ENCODE measurements around the gene IGFBP5. TPM values are rescaled to one million over a fixed set of nuclear protein-coding genes. Genes with fewer than 3 reads are reported as not detected.

IGFBP5 gene, protein sequence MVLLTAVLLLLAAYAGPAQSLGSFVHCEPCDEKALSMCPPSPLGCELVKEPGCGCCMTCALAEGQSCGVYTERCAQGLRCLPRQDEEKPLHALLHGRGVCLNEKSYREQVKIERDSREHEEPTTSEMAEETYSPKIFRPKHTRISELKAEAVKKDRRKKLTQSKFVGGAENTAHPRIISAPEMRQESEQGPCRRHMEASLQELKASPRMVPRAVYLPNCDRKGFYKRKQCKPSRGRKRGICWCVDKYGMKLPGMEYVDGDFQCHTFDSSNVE
- 73.9 and 75.3 TPM in 2 replicates for total RNA-seq
- long read RNA-seq, partial matches to known transcripts = 0 of 19 reads
- long read RNA-seq, other reads (novel, unspliced or antisense) = 19 of 19 reads

DNA sequence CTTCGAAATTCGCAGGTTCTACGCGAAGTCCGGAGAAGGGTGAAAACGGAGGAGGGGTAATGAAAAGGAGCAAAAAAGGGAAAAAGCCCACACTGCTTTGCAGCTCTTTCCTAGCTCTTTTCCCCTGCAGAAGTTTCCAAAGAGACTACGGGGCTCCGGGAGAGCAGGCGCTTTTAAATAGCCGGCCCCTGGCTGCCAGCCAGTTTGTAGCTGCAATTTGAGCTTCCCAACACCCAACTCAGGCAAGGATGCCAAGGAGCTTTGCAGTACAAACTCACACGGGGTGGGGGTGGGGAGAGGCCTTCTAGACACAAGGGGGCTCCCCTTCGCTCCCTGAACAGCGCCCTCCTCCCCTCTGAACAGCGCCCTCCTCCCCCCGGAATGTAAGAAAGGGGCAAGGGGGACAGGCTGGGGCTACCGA lies at the start of gene IGFBP5:
Gene IGFBP5, minus strand, starts transcription at position 149 of the 421 bp plus-strand sequence. CDS start 774 bp downstream, outside the sequence.
- H3K4me3 Mint-ChIP-seq (ENCODE audit: low read depth) = peak within 1 kb of the TSS; percentile 73
- TF ChIP-seq, protein P1, sequence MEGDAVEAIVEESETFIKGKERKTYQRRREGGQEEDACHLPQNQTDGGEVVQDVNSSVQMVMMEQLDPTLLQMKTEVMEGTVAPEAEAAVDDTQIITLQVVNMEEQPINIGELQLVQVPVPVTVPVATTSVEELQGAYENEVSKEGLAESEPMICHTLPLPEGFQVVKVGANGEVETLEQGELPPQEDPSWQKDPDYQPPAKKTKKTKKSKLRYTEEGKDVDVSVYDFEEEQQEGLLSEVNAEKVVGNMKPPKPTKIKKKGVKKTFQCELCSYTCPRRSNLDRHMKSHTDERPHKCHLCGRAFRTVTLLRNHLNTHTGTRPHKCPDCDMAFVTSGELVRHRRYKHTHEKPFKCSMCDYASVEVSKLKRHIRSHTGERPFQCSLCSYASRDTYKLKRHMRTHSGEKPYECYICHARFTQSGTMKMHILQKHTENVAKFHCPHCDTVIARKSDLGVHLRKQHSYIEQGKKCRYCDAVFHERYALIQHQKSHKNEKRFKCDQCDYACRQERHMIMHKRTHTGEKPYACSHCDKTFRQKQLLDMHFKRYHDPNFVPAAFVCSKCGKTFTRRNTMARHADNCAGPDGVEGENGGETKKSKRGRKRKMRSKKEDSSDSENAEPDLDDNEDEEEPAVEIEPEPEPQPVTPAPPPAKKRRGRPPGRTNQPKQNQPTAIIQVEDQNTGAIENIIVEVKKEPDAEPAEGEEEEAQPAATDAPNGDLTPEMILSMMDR (IDR thresholded peaks at IDR 0.05; ENCODE audit: unreplicated experiment) = no peak
- H3K27ac Mint-ChIP-seq = peak within 1 kb of the TSS; percentile 91
- peaks cover 38% of the 10 kb centered on the region for H3K4me1 Mint-ChIP-seq (ENCODE audit: low read depth)
- no peaks in the 10 kb centered on the region for H3K36me3 Mint-ChIP-seq (ENCODE audit: insufficient read depth)
- no peaks in the 10 kb centered on the region for H3K9me3 Mint-ChIP-seq (ENCODE audit: low read depth)
- no peak for DNase-seq (ENCODE audit: low spot score, unreplicated experiment)
- peaks cover 3% of the 10 kb centered on the region for H3K27me3 Mint-ChIP-seq

DNA sequence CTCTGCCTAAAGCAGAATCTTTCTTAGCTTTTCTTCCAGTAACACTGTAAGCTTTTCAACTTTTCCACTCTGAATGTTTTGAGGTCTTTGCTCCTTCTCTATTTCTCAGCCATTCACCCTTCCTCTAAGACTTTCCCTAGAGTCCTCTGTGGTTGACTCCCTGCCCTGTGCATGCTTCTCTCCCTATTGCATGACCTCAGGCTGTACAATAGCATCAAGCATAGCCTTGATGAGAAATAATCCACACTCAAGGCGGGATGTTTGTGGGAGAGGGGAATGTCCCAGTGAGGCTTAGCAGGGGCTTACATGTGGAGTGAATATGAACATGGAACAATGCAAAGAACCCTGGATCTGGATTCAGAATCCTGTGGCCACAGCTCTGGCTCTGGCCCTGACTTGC lies 48.4 kb upstream of the IGFBP5 start:
- no peak overlapping the region for H3K27ac Mint-ChIP-seq
- DNase-seq (ENCODE audit: low spot score, unreplicated experiment) = no peak

DNA sequence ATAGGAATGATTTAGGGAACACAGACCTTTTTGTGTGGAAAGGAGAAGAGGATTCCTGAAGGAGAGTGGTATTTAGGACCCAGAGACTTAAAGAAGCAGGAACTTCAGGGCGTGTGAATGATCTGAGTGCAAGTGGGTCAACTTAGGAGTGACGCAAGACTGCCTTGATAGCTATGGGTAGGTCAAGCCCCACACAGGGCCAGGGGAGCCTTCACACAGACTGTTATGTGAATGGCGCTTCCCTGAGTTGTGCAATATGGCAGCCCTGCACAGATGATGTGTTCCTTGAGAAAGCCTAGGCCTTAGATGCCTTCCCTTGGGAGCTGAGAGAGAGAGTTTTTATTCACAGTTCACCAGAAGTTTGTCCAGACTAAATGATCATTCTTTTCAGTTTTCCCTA lies 47.1 kb upstream of the IGFBP5 start:
- H3K27ac Mint-ChIP-seq = no peak overlapping the region
- H3K36me3 Mint-ChIP-seq (ENCODE audit: insufficient read depth) = no peaks in the 10 kb centered on the region
- TF ChIP-seq, protein P1 (IDR thresholded peaks at IDR 0.05; ENCODE audit: unreplicated experiment) = no peak
- no peak overlapping the region for H3K4me3 Mint-ChIP-seq (ENCODE audit: low read depth)
- no peaks in the 10 kb centered on the region for H3K27me3 Mint-ChIP-seq
- no peaks in the 10 kb centered on the region for H3K9me3 Mint-ChIP-seq (ENCODE audit: low read depth)
- no peak for DNase-seq (ENCODE audit: low spot score, unreplicated experiment)
- H3K4me1 Mint-ChIP-seq (ENCODE audit: low read depth) = peaks cover 7% of the 10 kb centered on the region

More for the DNA sequence above, 48.4 kb upstream of the IGFBP5 start:
- peaks cover 1% of the 10 kb centered on the region for H3K36me3 Mint-ChIP-seq (ENCODE audit: insufficient read depth)
- H3K4me3 Mint-ChIP-seq (ENCODE audit: low read depth) = no peak overlapping the region
- peaks cover 7% of the 10 kb centered on the region for H3K4me1 Mint-ChIP-seq (ENCODE audit: low read depth)
- H3K9me3 Mint-ChIP-seq (ENCODE audit: low read depth) = peaks cover 7% of the 10 kb centered on the region
- H3K27me3 Mint-ChIP-seq = no peaks in the 10 kb centered on the region
- TF ChIP-seq, protein P1 (IDR thresholded peaks at IDR 0.05; ENCODE audit: unreplicated experiment) = no peak

DNA sequence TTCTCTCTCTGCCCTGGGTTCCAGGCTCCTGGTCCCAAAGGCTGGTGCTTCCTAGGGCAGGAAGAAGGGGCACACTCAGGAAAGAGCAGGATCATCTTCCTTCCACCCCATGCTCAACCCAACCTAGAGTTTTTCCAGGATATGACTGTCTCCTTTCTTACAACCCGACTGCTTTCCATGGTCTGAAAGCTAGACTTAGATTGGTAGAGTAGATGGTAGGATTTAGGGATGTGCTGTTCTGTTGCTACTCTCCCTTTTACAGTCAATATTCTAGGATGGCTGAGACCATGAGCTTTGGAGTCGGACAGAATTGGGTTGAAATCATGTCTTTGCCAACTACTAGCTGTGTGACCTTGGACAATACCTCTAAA lies 45.9 kb upstream of the IGFBP5 start:
- Mint-ChIP-seq H3K4me1 (ENCODE audit: low read depth) (peaks cover 7% of the 10 kb centered on the region), H3K36me3 (ENCODE audit: insufficient read depth) (no peaks in the 10 kb centered on the region), H3K9me3 (ENCODE audit: low read depth) (no peaks in the 10 kb centered on the region), H3K4me3 (ENCODE audit: low read depth) (no peak overlapping the region), H3K27ac (no peak overlapping the region), H3K27me3 (no peaks in the 10 kb centered on the region)
- TF ChIP-seq, protein P1 (IDR thresholded peaks at IDR 0.05; ENCODE audit: unreplicated experiment) = no peak
- no peak for DNase-seq (ENCODE audit: low spot score, unreplicated experiment)

DNA sequence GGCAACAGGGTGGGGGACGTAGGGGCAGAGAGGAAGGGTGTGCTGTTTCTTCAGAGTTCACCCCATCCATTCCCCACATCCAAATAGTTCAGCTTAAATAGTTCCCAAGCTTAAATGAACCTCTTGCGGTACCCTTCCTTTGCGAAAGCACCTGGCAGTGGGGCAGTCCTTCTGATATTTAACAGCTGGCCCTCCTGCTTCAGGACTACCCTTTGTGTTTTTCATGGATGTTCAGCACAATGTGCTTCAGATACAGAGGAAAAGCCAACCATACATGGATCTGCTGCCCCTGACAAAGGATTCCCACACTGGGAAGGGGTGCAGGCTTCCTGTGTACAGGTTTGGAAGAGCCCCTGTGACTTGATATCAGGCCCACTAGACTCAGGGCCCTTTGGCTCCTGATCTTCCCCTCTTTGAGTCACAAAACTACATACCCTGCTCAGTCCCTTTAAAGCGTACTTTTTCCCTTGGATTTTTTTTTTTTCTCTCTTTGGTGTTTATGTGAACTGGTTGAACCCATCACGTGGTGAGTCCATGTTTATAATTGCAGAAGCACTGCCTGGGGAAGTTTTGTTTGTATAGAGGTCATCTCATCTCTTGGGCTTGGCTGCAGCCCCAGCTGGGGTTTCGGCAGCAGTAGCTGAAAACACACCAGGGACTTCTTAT lies 45.3 kb upstream of the IGFBP5 start:
- Mint-ChIP-seq H3K36me3 (ENCODE audit: insufficient read depth) (no peaks in the 10 kb centered on the region), H3K9me3 (ENCODE audit: low read depth) (no peaks in the 10 kb centered on the region), H3K27ac (no peak overlapping the region), H3K27me3 (no peaks in the 10 kb centered on the region), H3K4me3 (ENCODE audit: low read depth) (no peak overlapping the region), H3K4me1 (ENCODE audit: low read depth) (peaks cover 7% of the 10 kb centered on the region)
- no peak for DNase-seq (ENCODE audit: low spot score, unreplicated experiment)
- TF ChIP-seq, protein P1 (IDR thresholded peaks at IDR 0.05; ENCODE audit: unreplicated experiment) = no peak
